ENCODE measurements around the gene FOSL2.

DNA sequence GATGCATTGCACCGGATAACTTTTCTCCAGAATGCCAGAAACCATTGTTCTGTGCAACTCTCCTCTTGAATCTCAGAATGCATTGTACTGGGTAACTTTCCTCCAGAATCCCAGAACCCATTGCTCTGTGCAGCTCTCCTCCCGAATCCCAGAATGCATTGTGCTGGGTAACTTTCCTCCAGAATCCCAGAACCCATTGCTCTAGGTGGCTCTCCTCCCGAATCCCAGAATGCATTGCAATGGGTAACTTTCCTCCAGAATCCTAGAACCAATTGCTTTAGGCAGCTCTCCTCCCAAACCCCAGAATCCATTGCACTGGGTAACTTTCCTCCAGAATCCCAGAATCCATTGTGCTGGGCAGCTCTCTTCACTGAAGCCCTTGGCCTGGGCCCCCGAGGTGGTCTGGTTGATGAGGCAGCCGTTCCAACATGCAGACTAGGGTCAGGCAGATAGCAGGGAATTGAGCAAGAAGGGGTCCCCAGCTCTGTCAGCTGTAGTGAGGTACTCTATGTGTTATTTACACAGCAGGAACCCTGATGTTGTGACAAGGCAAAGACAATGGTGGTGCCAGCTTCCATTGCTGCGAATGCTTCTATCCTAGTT lies 9.4 kb downstream of the FOSL2 start:
- TF ChIP-seq, protein P1, sequence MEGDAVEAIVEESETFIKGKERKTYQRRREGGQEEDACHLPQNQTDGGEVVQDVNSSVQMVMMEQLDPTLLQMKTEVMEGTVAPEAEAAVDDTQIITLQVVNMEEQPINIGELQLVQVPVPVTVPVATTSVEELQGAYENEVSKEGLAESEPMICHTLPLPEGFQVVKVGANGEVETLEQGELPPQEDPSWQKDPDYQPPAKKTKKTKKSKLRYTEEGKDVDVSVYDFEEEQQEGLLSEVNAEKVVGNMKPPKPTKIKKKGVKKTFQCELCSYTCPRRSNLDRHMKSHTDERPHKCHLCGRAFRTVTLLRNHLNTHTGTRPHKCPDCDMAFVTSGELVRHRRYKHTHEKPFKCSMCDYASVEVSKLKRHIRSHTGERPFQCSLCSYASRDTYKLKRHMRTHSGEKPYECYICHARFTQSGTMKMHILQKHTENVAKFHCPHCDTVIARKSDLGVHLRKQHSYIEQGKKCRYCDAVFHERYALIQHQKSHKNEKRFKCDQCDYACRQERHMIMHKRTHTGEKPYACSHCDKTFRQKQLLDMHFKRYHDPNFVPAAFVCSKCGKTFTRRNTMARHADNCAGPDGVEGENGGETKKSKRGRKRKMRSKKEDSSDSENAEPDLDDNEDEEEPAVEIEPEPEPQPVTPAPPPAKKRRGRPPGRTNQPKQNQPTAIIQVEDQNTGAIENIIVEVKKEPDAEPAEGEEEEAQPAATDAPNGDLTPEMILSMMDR (IDR thresholded peaks at IDR 0.05; ENCODE audit: insufficient read depth, low read length) = no peak
- TF ChIP-seq, protein P2, sequence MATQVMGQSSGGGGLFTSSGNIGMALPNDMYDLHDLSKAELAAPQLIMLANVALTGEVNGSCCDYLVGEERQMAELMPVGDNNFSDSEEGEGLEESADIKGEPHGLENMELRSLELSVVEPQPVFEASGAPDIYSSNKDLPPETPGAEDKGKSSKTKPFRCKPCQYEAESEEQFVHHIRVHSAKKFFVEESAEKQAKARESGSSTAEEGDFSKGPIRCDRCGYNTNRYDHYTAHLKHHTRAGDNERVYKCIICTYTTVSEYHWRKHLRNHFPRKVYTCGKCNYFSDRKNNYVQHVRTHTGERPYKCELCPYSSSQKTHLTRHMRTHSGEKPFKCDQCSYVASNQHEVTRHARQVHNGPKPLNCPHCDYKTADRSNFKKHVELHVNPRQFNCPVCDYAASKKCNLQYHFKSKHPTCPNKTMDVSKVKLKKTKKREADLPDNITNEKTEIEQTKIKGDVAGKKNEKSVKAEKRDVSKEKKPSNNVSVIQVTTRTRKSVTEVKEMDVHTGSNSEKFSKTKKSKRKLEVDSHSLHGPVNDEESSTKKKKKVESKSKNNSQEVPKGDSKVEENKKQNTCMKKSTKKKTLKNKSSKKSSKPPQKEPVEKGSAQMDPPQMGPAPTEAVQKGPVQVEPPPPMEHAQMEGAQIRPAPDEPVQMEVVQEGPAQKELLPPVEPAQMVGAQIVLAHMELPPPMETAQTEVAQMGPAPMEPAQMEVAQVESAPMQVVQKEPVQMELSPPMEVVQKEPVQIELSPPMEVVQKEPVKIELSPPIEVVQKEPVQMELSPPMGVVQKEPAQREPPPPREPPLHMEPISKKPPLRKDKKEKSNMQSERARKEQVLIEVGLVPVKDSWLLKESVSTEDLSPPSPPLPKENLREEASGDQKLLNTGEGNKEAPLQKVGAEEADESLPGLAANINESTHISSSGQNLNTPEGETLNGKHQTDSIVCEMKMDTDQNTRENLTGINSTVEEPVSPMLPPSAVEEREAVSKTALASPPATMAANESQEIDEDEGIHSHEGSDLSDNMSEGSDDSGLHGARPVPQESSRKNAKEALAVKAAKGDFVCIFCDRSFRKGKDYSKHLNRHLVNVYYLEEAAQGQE (IDR thresholded peaks at IDR 0.05; ENCODE audit: insufficient replicate concordance, low read depth) = no peak
- no peak for TF ChIP-seq POLR2AphosphoS5 (IDR thresholded peaks at IDR 0.05; ENCODE audit: low read depth)
- TF ChIP-seq SPI1 (IDR thresholded peaks at IDR 0.05; ENCODE audit: borderline replicate concordance, low read depth) = no peak
- no peak for TF ChIP-seq GABPA (IDR thresholded peaks at IDR 0.05; ENCODE audit: low read depth)

All from HL-60 (cell line).